Neural cell (in vitro differentiated cells): Measurements from ENCODE around the gene RRP1. TPM values are rescaled to one million over a fixed set of nuclear protein-coding genes. Genes with fewer than 3 reads are reported as not detected.
"Not testable (repeated sequence)": the region's sequence is repeated elsewhere in the genome, so short reads cannot be mapped to it uniquely, and the experiment has no call there.

ENCODE experiments used
- H2AFZ ChIP-seq: fragments of 200-600, 300-800 bp; sonication (generic), shearing (Covaris generic); 2 replicates; pipeline ENCODE4 v1.6.0; 2014; ENCODE audit warnings: low read depth, mild to moderate bottlenecking, antibody characterized with exemption, low read length, moderate library complexity
- H3F3A ChIP-seq: fragments of 200-600 bp; shearing (Covaris generic); 2 replicates; pipeline ENCODE4 v1.6.1; 2016; ENCODE audit warnings: mild to moderate bottlenecking, moderate library complexity, mixed read lengths, antibody characterized with exemption, low read length; ENCODE audit not compliant: insufficient read depth, poor library complexity, severe bottlenecking
- H3K27ac ChIP-seq: fragments of 200-600, 300-800 bp; sonication (generic), shearing (Covaris generic); 2 replicates; pipeline ENCODE4 v1.5.1; 2014; ENCODE audit warnings: mild to moderate bottlenecking, low read length, moderate library complexity
- H3K27me3 ChIP-seq: fragments of 300-800, 200-600 bp; sonication (generic), shearing (Covaris generic); 2 replicates; pipeline ENCODE4 v1.6.0; 2014; ENCODE audit warnings: mild to moderate bottlenecking, low read depth, low read length, moderate library complexity; ENCODE audit not compliant: insufficient read depth
- H3K36me3 ChIP-seq: fragments of 300-800, 200-600 bp; sonication (generic), shearing (Covaris generic); 2 replicates; pipeline ENCODE4 v1.5.1; 2014; ENCODE audit warnings: mild to moderate bottlenecking, antibody characterized with exemption, low read length, moderate library complexity; ENCODE audit not compliant: insufficient read depth
- H3K4me2 ChIP-seq: fragments of 300-800, 200-600 bp; sonication (generic), shearing (Covaris generic); 2 replicates; pipeline ENCODE4 v1.6.0; 2014; ENCODE audit warnings: mild to moderate bottlenecking, low read length
- H3K4me3 ChIP-seq: fragments of 300-800, 200-600 bp; sonication (generic), shearing (Covaris generic); 2 replicates; pipeline ENCODE4 v1.5.1; 2014; ENCODE audit warnings: mild to moderate bottlenecking, low read length, moderate library complexity
- H3K79me2 ChIP-seq: fragments of 200-600 bp; shearing (Covaris generic); replicated peaks from 2 replicates; pipeline ENCODE4 v1.6.0; 2014; ENCODE audit warnings: mild to moderate bottlenecking, low read length, moderate library complexity; ENCODE audit not compliant: insufficient read depth
- H3K9ac ChIP-seq: fragments of 300-800, 200-600 bp; sonication (generic), shearing (Covaris generic); 2 replicates; pipeline ENCODE4 v1.6.1; 2016; ENCODE audit warnings: mild to moderate bottlenecking, low read length, mixed read lengths
- H3K9me2 ChIP-seq: fragments of 200-600 bp; shearing (Covaris generic); 2 replicates; pipeline ENCODE4 v1.6.1; 2016; ENCODE audit warnings: mild to moderate bottlenecking, low read length, mixed read lengths; ENCODE audit not compliant: insufficient read depth
- H3K9me3 ChIP-seq: fragments of 200-600, 300-800 bp; sonication (generic), shearing (Covaris generic); 2 replicates; pipeline ENCODE4 v1.6.1; 2016; ENCODE audit warnings: mild to moderate bottlenecking, mixed run types, low read length, moderate library complexity, mixed read lengths
- H4K20me1 ChIP-seq: fragments of 200-600 bp; shearing (Covaris generic); 2 replicates; pipeline ENCODE4 v1.6.1; 2016; ENCODE audit warnings: mild to moderate bottlenecking, mixed run types; ENCODE audit not compliant: insufficient read depth
- EP300 ChIP-seq: fragments of 450-650 bp; conservative IDR thresholded peaks from 2 replicates; pipeline ENCODE4 v1.6.1; 2014; ENCODE audit warnings: antibody characterized with exemption, mild to moderate bottlenecking, moderate library complexity; ENCODE audit not compliant: poor library complexity, severe bottlenecking
- EZH2 ChIP-seq: fragments of 200-600, 300-800 bp; shearing (Covaris generic), sonication (generic); IDR thresholded peaks from 2 replicates; pipeline ENCODE4 v1.6.1; 2014; ENCODE audit warnings: antibody characterized with exemption, low read length, borderline replicate concordance, mild to moderate bottlenecking; ENCODE audit not compliant: insufficient read depth, poor library complexity, severe bottlenecking
- MXI1 ChIP-seq: fragments of 450-650 bp; conservative IDR thresholded peaks from 2 replicates; pipeline ENCODE4 v1.6.1; 2014; ENCODE audit warnings: antibody characterized with exemption, mild to moderate bottlenecking; ENCODE audit not compliant: poor library complexity, severe bottlenecking
- POLR2AphosphoS5 ChIP-seq: IDR thresholded peaks from 2 replicates; pipeline ENCODE4 v1.6.1; 2012
- RAD21 ChIP-seq: fragments of 450-650 bp; conservative IDR thresholded peaks from 2 replicates; pipeline ENCODE4 v1.6.1; 2014; ENCODE audit warnings: antibody characterized with exemption, mild to moderate bottlenecking, moderate library complexity
- SMC3 ChIP-seq: fragments of 450-650 bp; conservative IDR thresholded peaks from 2 replicates; pipeline ENCODE4 v1.6.1; 2014; ENCODE audit warnings: antibody characterized with exemption, mild to moderate bottlenecking, moderate library complexity; ENCODE audit not compliant: poor library complexity
- TAF1 ChIP-seq: IDR thresholded peaks from 2 replicates; pipeline ENCODE4 v1.6.1; 2012; ENCODE audit warnings: low read depth
- polyA plus RNA-seq: library from polyadenylated mRNA; depleted of rRNA; stranded (reverse); fragments of >200 nt; gene quantifications from 2 replicates; pipeline ENCODE4 v1.2.3, GENCODE V29; 2014
- TF ChIP-seq, protein P1 (sequence below): fragments of 450-650 bp; IDR thresholded peaks from 2 replicates; pipeline ENCODE4 v1.5.1; 2014; ENCODE audit warnings: antibody characterized with exemption, mild to moderate bottlenecking, moderate library complexity; ENCODE audit not compliant: poor library complexity, severe bottlenecking
- TF ChIP-seq, protein P2 (sequence below): IDR thresholded peaks from 2 replicates; pipeline ENCODE4 v1.6.1; 2012; ENCODE audit warnings: borderline replicate concordance

RRP1 gene
- polyA plus RNA-seq, 1 donor from 2014 or later = 35.8 TPM

DNA sequence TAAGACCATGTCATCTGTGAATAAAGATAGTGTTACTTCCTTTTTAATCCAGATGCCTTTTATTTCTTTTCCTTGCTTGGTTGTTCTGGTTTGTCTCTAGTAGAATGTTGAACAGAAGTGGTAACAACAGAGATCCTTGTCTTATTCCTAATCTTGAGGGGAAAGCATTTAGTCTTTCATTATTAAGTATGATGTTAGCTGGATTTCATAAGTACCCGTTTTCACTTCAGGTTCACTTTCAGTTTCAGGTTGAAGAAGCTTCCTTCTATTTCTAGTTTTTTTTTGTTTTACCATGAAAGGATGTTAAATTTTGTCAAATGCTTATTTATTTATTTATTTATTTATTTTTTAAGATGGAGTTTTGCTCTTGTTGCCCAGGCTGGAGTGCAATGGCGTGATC lies 53.4 kb downstream of the RRP1 start:
- Histone ChIP-seq H3K4me2 (no peak overlapping the region), H3K27me3 (no peaks in the 10 kb centered on the region), H3K9me2 (no peaks in the 10 kb centered on the region), H4K20me1 (no peaks in the 10 kb centered on the region), H3K36me3 (no peaks in the 10 kb centered on the region), H2AFZ (no peak overlapping the region), H3K9me3 (no peaks in the 10 kb centered on the region), H3K79me2 (no peaks in the 10 kb centered on the region), H3F3A (no peaks in the 10 kb centered on the region), H3K4me3 (no peak overlapping the region), H3K9ac (no peak overlapping the region), H3K27ac (no peak overlapping the region)
- TF ChIP-seq MXI1 = no peak
- TF ChIP-seq SMC3 = no peak
- TF ChIP-seq TAF1 = no peak
- TF ChIP-seq RAD21 = no peak
- no peak for TF ChIP-seq POLR2AphosphoS5
- TF ChIP-seq, protein P1, sequence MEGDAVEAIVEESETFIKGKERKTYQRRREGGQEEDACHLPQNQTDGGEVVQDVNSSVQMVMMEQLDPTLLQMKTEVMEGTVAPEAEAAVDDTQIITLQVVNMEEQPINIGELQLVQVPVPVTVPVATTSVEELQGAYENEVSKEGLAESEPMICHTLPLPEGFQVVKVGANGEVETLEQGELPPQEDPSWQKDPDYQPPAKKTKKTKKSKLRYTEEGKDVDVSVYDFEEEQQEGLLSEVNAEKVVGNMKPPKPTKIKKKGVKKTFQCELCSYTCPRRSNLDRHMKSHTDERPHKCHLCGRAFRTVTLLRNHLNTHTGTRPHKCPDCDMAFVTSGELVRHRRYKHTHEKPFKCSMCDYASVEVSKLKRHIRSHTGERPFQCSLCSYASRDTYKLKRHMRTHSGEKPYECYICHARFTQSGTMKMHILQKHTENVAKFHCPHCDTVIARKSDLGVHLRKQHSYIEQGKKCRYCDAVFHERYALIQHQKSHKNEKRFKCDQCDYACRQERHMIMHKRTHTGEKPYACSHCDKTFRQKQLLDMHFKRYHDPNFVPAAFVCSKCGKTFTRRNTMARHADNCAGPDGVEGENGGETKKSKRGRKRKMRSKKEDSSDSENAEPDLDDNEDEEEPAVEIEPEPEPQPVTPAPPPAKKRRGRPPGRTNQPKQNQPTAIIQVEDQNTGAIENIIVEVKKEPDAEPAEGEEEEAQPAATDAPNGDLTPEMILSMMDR = no peak
- TF ChIP-seq EZH2 = no peak

GRCh38 chr21:43844906-43845305 lies 55.5 kb downstream of the RRP1 start:
- not testable (repeated sequence) for H3K27me3 ChIP-seq, H3F3A ChIP-seq, H3K9me3 ChIP-seq, H3K9me2 ChIP-seq, H3K4me3 ChIP-seq, H2AFZ ChIP-seq, H3K79me2 ChIP-seq, H3K36me3 ChIP-seq, H4K20me1 ChIP-seq, H3K27ac ChIP-seq, H3K9ac ChIP-seq, H3K4me2 ChIP-seq

- Histone ChIP-seq H3K27me3 (no peaks in the 10 kb centered on the region), H3K9ac (no peak overlapping the region), H3K4me2 (no peak overlapping the region), H3K4me3 (no peak overlapping the region), H3K9me2 (no peaks in the 10 kb centered on the region), H3K27ac (no peak overlapping the region), H2AFZ (no peak overlapping the region), H4K20me1 (no peaks in the 10 kb centered on the region), H3K79me2 (no peaks in the 10 kb centered on the region), H3F3A (no peaks in the 10 kb centered on the region), H3K9me3 (no peaks in the 10 kb centered on the region), H3K36me3 (no peaks in the 10 kb centered on the region)
- TF ChIP-seq SMC3 (no peak), POLR2AphosphoS5 (no peak), MXI1 (no peak), EP300 (no peak), EZH2 (no peak), RAD21 (no peak), TAF1 (no peak)
- TF ChIP-seq, protein P1 = no peak
- TF ChIP-seq, protein P2, sequence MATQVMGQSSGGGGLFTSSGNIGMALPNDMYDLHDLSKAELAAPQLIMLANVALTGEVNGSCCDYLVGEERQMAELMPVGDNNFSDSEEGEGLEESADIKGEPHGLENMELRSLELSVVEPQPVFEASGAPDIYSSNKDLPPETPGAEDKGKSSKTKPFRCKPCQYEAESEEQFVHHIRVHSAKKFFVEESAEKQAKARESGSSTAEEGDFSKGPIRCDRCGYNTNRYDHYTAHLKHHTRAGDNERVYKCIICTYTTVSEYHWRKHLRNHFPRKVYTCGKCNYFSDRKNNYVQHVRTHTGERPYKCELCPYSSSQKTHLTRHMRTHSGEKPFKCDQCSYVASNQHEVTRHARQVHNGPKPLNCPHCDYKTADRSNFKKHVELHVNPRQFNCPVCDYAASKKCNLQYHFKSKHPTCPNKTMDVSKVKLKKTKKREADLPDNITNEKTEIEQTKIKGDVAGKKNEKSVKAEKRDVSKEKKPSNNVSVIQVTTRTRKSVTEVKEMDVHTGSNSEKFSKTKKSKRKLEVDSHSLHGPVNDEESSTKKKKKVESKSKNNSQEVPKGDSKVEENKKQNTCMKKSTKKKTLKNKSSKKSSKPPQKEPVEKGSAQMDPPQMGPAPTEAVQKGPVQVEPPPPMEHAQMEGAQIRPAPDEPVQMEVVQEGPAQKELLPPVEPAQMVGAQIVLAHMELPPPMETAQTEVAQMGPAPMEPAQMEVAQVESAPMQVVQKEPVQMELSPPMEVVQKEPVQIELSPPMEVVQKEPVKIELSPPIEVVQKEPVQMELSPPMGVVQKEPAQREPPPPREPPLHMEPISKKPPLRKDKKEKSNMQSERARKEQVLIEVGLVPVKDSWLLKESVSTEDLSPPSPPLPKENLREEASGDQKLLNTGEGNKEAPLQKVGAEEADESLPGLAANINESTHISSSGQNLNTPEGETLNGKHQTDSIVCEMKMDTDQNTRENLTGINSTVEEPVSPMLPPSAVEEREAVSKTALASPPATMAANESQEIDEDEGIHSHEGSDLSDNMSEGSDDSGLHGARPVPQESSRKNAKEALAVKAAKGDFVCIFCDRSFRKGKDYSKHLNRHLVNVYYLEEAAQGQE = no peak
These were observed 56.0 kb downstream of the RRP1 start for GRCh38 chr21:43845386-43845785.
